Activated T-cell treated with anti-CD3 and anti-CD28 coated beads for 1 hour (primary cell): ENCODE data around the gene NCAM1.
"Not testable (repeated sequence)": the region's sequence is repeated elsewhere in the genome, so short reads cannot be mapped to it uniquely, and the experiment has no call there.

ENCODE experiments used
- DNase-seq: peaks from one replicate; pipeline ENCODE4 v3.0.0-alpha.2; 2020; ENCODE audit warnings: low read depth

Gene NCAM1

DNA sequence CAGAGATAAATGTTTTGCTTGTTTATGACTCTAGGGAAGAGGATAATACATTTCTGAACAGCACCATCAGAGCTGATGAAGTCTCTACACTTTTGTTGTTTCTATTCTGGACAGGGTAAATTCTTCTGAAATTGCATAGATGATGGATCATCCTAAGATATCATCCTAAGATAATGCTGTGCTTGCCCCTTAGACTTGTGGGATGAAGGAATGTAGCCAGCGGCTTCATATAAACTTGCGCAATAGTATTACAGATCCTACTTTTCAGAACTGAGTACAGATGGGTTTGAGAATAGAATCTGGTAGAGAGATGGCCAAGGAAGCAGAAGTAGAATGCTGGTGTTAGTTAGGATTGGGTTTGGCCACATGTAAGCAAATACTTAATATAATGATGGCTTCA is 61.0 kb downstream of the NCAM1 start:
- DNase-seq = no peak

DNA sequence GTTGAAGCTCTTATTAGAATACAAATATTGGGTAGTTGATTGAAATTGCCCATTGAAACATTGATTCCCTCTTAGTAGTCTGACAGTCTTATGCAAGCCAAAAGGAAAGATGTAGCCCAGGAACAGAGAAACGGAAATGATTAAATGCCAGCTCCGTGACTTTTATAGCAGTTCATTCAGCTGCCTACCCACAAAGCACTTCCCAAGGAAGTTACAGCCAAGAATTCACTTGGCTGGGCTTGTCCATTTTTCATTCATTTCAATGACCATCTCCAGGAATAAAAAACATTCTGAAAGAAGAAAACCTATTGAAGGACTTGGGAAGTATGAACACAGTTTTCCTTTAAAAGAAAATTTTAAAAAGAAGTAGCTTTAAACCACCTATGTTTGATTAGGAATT is 62.0 kb downstream of the NCAM1 start:
- no peak for DNase-seq

DNA sequence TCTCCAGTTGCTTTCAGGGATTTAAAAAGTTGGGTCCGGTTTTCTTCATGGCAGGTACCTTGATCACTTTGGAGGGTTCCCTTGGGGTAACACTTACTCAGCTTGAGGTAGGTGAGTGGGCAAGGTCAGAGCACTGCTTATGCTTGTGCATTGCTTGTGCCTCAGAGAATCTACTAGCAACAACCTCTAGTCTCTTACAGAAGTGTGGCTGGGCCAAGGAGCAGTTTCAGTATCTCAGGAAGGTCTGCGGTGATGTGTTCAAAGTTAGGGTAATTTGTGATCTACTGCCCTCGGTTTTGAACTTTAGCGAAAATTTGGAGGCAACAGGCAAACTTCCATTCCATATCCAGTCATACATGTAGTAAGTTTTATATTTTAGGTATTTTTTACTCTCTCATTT is 62.8 kb downstream of the NCAM1 start:
- DNase-seq = no peak

DNA sequence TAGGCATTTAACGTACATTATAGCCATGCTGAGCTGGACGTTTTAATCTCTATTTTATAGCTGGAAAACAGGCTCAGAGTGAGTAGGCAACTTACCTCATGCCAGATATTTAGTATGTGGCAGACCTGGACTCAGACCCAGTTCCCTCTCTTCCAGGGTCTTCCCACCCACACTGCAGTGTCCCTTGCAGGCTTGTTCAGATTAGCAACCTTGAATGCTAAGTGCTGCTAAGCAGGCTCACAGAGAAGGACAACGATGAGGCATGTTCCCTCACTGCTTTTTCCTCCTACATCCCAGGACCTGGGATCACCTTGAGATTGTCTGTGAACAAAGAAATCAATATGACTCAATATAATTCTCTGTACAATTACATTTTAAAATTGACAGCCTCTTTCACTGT is 65.6 kb downstream of the NCAM1 start:
- DNase-seq = no peak

DNA sequence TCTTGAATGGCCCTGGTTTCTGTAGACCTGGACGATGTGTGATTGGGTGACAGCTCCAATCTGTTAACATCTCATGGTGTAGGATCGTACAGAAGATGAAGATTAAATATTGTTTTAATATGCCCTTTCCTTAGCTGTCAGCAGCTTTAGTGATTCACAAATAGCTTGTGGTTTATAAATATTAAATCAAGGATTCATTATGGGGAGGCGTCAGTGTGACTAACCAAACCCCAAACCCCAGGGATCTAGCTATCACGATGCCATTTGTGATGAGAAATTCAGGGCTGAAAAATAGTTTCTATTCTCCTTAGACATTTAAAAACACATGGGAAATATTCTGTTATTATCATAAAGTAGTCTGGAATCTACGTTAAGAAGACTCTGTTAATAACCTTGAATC is 73.4 kb downstream of the NCAM1 start:
- DNase-seq = no peak

DNA sequence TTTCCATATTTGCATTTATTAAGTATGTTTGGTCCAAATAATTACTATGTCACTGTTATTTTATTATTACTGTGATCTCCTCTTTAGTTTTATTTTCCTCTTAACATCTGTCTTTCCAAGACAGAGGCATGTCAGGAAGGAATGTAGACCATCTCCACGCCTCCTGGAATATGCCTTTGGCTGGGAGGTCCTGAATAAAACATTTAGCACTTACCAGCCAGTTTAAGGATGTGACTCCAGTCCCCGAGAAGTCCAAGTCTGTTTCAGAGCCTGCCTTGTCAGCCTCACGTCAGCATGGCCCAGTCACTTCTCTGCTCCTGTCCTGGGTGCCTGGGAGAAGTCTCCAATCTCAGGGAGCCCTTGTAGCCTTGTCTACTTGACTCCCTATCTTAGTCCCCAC is 74.5 kb downstream of the NCAM1 start:
- no peak for DNase-seq

DNA sequence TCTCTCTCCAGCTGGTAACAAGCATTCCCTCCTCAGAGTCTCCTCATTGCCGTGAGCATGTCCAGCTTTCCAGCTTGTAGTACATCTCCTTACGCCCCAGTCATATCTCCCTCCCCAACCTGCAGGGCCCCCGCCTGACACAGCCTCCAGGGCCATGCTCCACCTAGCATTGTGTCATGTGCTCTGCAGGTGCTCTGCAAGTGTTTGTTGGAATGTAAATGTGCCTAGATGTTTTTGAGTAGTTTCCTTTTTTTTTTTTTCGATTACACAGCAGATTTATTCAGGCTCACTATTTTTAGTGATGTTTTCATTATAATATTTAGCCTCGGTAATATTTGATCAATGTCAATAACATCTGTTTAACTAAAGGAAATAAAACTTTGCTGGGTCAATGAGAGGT is 82.5 kb downstream of the NCAM1 start:
- DNase-seq = no peak

DNA sequence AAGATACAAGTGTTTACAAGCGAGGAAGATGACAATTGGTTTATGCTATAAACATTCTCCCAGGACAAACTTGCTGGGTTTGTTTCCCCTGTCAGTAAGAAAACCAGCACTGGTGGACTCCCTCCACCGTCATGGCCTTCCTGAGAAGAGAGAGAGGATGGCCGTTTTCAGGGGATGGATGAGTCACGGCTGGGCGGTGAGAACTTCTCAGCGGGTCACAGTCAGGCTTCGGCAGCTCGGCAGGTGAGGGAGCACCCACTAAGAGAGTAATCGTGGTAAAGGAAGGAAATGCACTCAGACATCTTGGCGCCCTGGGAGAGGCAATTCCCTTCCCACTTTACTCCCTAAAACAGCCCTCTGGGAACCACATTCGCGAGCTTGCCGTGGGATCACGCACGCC is 83.9 kb downstream of the NCAM1 start:
- no peak for DNase-seq

DNA sequence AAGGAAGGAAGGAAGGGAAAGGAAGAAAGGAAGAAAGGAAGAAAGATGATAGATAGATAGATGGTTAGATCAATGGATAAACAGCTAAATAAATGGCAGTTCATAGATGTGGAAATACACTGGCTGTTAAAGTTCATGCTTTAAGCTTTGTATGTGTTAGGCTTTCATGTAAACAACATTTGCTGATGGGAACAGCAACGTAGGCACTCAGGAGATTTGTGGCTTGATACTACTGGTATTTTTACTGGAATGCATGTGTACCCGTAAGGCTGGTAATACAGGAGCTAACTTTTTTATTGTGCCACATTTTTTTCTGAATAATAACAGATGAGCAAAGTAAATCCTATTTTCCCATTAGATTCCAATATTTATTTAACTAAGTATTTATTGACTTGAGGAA is 85.6 kb downstream of the NCAM1 start:
- DNase-seq = no peak

DNA sequence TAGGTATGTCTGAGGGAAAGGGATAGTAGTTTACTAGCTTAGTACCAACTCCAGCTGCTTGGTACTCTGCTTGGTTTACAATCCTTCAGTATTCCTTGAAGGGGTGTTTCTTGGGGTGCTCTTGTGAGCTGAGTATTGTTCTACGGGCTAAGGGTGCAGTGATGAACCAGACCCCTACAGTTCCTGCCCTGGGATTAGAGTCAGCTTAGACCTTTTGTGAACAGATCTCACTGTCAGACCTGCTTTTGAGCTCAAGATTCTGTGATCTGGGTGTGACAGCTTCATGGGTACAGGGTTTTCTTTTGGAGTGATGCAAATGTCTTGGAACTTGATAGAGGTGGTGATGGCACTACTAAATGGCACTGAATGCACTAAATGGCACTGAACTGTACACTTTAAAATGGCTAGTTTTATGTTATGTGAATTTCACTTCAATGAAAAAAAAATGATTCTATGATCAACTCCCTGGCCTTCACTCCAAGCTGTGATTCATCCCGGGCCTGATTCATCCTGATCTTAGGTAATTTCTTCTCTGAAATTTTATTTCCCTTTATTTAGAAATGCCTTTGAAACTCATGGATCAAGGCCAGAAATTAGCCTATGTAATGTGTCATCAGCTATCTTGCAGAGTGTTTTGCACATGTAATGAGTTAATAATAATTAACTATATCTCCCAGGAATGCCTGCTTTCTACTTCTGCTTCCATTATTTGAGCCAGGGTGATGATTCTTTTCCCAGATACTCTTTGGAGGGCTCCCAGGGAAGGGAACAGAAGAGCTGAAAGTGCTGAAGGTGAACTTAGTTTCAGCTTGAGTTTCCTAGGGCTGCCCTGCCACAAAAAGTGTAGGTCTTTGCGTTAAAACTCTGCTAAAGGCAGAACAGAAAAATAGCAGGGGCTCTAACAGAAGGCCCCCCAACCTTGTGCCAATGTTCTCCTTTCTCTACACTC is 87.9 kb downstream of the NCAM1 start:
- DNase-seq = no peak

DNA sequence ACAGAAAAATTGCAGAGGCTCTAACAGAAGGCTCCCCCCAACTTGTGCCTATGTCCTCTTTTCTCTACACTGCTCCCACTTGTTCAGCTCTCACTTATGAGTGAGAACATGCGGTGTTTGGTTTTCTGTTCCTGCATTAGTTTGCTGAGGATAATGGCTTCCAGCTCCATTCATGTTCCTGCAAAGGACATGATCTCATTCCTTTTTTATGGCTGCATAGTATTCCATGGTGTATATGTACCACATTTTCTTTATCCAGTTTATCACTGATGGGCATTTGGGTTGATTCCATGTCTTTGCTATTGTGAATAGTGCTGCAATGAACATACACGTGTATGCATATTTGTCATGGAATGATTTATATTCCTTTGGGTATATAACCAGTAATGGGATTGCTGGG is 91.8 kb downstream of the NCAM1 start:
- not testable (repeated sequence) for DNase-seq

DNA sequence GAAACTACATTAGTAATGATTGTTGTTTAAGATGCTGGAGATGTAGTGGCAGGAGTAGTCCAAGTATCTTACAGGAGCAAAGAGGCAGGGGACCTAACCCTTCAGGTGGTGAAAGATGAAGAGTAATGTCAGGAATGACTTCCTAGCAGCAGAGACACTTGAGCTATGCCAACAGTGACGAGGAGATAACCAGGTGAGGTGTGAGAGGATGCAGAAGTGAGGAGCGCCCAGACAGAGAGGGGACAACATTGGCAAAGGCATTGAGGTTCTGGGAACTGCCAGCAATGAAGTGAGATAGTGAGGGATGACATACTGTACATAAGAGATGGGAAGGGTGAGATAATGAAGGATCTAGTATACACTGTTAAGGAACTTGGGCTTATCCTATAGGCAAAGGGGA is 95.8 kb downstream of the NCAM1 start:
- DNase-seq = no peak

DNA sequence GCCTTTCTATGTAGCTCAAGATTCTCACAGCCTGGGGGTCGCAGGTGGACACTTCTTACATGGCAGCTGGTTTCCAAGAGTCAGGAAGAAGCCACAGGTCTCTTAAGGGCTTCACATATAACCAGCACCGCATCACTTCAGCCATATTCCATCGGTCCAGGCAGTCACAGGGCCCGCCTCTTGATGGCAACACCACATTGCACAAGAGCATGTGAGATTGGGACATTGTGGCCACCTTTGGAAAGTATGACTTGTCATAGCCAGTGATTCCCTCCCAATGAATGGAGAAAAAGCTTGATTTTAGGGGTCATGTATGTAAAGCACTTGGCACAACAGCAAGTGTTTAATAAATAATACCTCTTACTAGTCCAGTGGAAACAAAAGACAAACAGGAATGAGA is 98.3 kb downstream of the NCAM1 start:
- DNase-seq = no peak

DNA sequence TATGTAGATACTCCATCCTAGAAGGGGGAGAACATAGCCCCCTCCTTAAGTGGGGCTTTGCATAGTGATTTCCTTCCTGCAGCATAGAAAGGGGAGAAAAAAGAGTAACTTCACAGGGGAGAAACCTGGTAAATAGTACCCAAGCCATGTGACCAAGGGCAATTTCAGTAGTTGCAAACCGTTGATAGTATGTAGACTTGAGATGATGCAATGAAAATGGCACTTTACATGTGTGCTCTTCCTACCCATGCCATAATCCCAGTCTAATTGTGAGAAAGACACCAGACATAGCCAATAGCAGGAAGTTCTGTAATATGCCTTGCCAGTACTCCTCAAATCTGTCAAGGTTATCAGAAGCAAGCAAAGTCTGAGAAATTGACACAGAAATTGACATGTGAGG is 104.1 kb downstream of the NCAM1 start:
- no peak for DNase-seq

DNA sequence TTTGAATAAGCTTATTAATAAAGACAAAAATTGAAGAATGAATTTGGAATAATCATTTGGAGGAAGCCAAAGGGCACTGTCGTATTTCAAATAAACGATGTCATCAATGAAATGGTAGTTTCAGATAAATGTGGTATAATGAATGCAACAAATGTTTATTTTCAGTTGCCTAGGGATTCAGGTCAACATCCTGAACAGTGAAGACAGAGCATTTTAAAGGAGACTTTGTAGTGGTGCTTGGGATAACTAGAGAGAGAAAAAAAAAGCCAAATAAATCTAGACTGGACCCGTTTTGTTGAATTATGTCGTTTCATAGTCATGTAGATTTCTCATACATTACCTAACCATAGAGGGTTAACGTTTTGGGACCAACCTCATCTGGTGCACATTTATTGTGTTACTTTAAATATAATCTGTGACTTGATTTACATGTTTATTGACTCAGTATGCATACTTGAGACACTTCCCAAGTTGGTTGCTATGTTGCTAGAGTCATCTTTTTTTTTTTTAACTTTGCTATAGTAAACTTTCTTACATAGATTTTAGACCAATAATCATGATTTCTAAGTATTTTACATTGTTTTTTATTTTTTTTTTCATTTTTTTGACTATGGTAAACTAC is 111.1 kb downstream of the NCAM1 start:
- DNase-seq = no peak

DNA sequence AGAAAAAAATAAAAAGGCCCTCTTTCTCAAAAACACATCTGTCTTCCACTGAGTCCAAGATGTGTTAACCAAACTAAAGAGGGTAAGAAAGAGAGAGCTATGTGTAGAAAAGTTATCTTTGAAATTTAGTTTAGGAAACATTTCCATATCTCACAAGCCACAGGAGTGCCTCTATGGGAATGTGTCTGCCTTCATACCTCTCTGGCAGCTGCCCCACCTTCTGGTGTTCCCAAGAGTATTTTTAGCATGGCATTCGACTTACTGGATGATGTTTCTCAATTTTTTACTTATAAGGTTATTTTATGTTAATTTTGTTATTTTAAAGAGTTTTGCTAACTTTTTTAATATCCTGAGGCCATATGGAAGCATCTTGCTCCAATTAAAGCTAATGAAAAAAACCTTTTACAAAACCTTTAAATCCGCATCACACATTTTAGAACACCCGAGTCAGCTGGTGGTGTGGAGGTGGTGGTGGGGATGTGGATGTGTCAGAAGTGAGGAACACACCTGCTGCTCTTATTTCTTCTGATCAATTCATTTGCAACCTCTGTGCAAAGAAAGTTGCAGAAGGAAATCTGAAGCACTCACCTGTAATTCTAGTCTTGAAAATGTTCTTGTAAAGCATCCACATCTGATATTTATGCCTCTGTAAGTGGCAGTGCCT is 112.2 kb downstream of the NCAM1 start:
- DNase-seq = no peak

DNA sequence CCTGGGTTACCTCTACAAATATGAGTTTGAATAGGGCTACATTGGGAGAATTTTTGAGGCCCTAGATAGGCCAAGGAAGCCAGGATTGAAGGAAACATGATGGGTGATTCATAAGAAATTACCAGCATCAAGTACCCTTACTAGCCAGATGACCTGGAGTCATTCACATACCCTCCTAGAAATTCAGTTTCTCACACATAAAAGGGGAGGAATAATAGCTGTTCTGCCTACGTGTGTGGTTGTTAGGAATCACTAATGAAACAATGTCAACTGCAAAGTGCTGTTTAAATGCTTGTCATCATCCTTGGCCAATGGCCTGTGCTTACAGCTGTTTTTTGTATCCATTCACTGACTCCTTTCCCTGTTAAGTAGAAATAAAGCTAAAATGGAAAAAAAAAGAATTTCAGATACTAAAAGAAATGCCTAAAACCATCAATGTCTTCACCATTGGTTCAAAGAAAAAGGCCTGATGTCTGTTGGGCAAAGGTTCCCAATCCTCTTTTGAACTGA is 114.4 kb downstream of the NCAM1 start:
- no peak for DNase-seq

DNA sequence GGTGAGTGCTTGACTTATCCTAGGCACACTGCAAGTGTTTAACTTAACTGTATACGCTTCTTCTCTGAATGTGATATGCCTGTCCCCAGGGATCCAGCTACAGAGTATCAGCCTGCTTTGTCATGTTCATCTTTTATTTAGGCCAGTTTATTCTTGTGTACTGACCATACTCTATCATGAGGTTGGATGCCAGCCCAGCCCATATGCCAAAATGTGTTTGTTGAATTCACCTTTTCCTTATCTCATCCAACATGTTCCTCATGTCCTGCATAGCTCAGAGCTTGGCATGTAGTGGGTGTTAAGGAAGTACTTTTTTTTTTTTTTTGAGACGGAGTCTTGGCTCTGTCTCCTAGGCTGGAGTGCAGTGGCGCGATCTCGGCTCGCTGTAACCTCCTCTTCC is 116.2 kb downstream of the NCAM1 start:
- DNase-seq = no peak

DNA sequence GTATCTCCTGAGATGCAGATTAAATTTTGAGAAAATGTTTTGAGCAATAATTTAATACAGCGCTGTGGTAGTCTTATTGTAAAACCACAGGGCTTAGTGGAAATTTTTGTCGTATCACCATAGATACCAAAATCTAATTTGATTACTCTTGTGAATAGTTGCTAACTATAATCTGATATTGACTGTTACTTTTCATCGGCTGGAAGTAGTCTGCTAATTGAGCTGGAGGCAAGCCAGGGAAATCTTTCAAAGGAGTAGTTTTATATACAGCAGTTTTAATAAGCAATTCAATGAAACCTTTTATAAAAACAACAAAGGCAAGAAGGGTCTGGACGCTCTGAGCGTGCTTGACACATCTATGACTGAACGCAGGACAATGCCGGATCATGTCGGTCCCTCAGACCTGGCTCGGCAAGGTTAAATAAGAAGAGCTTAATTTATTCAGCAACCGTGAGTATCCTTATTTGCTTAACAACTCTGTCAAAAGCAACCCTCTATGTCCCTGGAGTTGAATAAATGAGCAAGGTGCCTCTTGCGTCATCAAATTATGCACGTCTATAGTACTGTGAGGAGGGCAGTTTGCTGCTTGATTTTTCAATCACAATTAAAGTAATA is 121.2 kb downstream of the NCAM1 start:
- DNase-seq = no peak

DNA sequence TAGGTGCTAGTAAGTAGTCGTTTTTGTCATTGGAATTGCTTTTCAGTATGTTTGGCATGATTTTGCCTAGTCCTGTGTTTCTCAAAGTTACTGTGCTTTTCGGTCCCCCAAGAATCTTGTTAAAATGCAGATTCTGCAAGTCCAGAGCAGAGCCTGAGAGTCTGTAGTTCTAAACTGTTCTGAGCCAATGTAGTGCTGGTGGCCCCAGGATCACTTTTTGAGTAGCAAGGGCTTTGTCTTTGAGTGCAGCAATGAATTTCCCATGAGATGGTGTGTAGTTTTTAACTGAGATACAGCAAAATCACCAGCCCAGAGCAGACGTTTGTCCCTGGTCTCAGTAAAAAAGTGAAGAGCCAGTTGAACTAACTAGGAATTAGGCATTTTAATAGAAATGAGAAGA is 122.4 kb downstream of the NCAM1 start:
- DNase-seq = no peak

DNA sequence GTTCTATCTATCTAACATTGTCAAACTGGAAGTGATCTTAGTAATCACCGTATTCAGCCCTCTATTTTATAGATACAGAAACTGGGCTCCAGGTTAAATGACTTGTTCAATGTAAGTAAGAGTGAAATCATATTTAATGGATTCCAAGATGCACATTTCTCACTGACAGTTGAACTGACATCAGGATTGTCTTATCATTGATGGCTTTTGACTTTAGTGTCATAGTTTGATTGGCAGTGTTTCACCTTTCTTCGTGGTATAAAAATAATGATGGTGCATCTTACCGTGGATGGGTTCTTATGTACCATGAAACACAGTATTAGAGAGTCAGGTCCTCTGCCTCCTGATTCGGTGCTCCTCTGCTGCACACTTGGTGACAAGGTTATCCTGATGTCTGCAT is 123.1 kb downstream of the NCAM1 start:
- DNase-seq = no peak

DNA sequence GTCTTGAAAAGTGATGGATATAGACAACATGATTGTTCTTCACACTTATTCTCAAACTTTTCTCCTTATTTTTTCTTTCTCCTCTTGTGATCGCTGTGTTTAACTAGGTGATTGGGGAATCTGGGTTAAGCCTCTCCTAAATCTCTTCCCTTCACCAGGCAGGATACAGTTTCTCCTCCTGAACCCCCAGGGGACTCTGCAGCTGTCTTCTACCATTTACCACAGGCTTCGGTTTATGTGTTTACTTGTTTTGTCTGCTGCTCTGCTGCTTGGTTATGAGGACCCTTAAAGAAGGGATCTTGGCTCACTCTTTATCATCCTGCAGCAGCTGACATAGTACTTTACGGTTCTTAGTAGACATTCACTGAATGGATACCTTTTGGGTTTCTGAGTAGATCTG is 124.2 kb downstream of the NCAM1 start:
- no peak for DNase-seq

DNA sequence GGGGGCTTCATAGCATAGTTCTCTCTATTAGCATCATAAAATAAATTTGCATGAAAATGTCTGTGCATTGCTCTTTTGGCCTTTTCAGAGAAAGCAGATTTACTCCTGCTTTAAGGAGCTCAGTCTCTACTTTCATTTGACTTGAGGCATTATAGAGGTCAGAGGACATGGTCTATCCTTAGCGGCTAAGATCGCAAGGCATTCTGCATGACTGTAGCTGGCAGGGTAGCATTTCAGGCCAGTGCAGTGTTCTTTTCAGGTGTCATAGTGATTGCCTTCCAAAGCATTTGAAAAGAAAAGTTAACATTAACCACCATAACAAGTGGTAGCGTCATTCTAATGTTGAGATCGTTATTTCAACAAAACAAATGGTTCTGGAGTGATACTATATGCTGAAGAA is 126.5 kb downstream of the NCAM1 start:
- DNase-seq = no peak
